Hematopoietic multipotent progenitor cell (in vitro differentiated cells): ENCODE data around the gene AR. TPM values are rescaled to one million over a fixed set of nuclear protein-coding genes. Genes with fewer than 3 reads are reported as not detected.

Source experiments
- DNase-seq, 3 donors: peaks; one replicate each; pipeline ENCODE4 v3.0.0-alpha.2; 2011 to 2015; ENCODE audit warnings: low read depth in 2 of 3, low spot score in 2 of 3
- total RNA-seq: library from RNA; depleted of rRNA; stranded (reverse); fragments of >200 nt; gene quantifications from one replicate; pipeline ENCODE4 v1.2.3, GENCODE V29; 2012

AR gene
- total RNA-seq, 1 donor = 8.6 TPM

DNA sequence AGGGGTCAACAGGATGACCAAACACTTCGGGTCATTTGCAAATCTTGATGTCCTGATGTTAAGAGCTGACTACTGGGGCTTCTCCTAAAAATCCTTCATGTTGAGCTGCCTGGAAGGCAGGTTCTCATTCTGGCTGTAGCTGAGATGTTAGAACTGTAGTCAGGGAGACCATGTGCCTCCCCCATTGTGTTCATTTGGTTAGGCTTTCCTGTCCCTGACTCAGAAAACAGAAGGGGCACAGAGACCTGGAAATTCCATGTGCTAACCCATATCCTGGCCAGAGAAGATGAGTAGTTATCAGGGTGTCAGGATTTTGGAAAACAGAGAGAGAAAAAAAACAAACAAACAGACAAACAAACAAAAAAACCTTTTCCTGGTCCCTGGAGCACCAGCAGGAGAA lies 177.5 kb downstream of the AR start:
- no peak for DNase-seq

DNA sequence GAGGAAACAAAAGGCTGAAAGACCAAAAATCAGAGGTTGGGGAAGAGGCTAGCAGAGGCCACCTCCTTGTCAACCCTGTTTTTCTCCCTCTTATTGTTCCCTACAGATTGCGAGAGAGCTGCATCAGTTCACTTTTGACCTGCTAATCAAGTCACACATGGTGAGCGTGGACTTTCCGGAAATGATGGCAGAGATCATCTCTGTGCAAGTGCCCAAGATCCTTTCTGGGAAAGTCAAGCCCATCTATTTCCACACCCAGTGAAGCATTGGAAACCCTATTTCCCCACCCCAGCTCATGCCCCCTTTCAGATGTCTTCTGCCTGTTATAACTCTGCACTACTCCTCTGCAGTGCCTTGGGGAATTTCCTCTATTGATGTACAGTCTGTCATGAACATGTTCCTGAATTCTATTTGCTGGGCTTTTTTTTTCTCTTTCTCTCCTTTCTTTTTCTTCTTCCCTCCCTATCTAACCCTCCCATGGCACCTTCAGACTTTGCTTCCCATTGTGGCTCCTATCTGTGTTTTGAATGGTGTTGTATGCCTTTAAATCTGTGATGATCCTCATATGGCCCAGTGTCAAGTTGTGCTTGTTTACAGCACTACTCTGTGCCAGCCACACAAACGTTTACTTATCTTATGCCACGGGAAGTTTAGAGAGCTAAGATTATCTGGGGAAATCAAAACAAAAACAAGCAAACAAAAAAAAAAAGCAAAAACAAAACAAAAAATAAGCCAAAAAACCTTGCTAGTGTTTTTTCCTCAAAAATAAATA lies 179.9 kb downstream of the AR start:
- DNase-seq = no peak

DNA sequence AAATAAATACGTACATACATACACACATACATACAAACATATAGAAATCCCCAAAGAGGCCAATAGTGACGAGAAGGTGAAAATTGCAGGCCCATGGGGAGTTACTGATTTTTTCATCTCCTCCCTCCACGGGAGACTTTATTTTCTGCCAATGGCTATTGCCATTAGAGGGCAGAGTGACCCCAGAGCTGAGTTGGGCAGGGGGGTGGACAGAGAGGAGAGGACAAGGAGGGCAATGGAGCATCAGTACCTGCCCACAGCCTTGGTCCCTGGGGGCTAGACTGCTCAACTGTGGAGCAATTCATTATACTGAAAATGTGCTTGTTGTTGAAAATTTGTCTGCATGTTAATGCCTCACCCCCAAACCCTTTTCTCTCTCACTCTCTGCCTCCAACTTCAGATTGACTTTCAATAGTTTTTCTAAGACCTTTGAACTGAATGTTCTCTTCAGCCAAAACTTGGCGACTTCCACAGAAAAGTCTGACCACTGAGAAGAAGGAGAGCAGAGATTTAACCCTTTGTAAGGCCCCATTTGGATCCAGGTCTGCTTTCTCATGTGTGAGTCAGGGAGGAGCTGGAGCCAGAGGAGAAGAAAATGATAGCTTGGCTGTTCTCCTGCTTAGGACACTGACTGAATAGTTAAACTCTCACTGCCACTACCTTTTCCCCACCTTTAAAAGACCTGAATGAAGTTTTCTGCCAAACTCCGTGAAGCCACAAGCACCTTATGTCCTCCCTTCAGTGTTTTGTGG lies 180.7 kb downstream of the AR start:
- DNase-seq = no peak

DNA sequence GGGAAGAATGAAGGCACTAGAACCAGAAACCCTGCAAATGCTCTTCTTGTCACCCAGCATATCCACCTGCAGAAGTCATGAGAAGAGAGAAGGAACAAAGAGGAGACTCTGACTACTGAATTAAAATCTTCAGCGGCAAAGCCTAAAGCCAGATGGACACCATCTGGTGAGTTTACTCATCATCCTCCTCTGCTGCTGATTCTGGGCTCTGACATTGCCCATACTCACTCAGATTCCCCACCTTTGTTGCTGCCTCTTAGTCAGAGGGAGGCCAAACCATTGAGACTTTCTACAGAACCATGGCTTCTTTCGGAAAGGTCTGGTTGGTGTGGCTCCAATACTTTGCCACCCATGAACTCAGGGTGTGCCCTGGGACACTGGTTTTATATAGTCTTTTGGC lies 181.7 kb downstream of the AR start:
- DNase-seq = no peak

- no peak for DNase-seq
These were observed 182.2 kb downstream of the AR start for GRCh38 chrX:67726018-67726417.

DNA sequence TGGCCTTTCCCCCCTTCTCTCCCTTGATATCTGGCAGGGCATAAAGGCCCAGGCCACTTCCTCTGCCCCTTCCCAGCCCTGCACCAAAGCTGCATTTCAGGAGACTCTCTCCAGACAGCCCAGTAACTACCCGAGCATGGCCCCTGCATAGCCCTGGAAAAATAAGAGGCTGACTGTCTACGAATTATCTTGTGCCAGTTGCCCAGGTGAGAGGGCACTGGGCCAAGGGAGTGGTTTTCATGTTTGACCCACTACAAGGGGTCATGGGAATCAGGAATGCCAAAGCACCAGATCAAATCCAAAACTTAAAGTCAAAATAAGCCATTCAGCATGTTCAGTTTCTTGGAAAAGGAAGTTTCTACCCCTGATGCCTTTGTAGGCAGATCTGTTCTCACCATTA lies 183.8 kb downstream of the AR start:
- no peak for DNase-seq

DNA sequence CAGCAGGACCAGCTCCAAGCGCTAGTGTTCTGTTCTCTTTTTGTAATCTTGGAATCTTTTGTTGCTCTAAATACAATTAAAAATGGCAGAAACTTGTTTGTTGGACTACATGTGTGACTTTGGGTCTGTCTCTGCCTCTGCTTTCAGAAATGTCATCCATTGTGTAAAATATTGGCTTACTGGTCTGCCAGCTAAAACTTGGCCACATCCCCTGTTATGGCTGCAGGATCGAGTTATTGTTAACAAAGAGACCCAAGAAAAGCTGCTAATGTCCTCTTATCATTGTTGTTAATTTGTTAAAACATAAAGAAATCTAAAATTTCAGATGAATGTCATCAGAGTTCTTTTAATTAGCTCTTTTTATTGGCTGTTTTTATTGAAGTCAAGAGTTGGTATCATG lies 186.5 kb downstream of the AR start:
- no peak for DNase-seq

GRCh38 chrX:67731061-67731460 lies 187.2 kb downstream of the AR start:
- DNase-seq = no peak

- no peak for DNase-seq
These were observed 189.0 kb downstream of the AR start for GRCh38 chrX:67732864-67733263.

DNA sequence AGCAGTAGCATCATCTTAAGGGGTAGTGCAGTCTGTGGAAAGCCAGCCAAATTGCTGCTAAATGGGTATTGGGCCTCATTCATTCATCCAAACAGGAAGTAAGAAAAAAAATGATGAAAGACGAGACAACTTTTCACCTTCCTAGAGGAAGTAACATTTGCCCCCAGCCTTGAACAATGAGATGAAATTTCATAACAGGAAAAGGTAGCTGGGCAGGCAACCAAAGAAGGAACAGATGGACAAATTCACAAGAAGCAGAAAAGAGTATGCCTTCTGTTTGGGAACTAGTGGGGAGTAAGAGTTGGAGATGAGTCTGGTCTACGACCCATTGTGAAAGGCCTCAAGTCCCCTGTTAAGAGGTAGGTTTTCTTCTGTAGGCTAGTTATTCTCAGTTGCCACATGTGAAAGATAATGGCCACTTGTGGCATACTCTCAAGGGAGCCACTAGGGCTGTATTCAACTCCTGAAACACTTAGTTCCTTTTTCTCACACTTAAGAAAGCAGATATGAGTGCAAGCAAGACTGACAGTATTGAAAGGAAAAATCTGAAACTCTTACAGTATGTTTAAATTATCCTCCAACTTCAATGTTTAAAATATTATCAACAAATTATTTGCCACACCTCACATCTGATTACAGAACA lies 190.4 kb downstream of the AR start:
- no peak for DNase-seq

DNA sequence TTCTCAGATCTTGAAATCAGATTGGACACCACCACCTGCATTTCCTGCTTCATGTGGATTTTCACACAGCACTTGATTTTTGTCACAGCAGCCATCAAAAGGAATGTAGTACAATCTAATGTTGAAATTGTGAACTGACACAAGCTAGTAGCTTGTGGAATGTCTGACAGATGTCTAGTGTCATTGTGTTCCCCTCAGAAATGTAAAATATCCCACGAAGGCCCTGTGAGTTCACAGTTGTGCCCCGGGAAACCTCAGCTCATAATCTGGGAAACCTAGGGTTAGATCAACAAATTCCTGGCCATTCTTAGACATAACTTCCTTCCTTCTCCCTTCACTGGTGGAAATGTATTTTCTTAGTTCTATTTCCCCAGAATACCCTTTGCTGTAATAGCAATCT lies 205.7 kb downstream of the AR start:
- no peak for DNase-seq

- no peak for DNase-seq
These were observed 206.9 kb downstream of the AR start for GRCh38 chrX:67750694-67751093.

GRCh38 chrX:67759018-67759417 lies 215.2 kb downstream of the AR start:
- no peak for DNase-seq

DNA sequence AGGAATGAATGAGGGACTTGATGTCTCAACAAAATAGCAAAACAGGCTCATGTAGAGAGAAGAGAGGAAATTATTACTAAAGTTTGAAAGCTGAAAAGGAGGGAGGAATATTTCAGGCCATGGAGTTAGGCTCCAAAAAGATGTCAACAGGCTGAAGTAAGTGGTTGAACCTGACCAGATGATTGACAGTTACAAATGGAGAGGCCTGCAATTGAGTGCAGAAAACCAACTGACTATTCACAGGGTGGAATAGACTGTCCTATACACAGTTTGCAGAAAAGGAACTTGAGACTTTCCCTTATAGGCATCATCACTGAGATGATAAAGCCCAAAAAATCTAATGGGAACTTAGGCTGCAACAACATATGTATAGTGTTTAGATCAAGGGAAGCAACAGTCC lies 233.3 kb downstream of the AR start:
- DNase-seq = no peak

DNA sequence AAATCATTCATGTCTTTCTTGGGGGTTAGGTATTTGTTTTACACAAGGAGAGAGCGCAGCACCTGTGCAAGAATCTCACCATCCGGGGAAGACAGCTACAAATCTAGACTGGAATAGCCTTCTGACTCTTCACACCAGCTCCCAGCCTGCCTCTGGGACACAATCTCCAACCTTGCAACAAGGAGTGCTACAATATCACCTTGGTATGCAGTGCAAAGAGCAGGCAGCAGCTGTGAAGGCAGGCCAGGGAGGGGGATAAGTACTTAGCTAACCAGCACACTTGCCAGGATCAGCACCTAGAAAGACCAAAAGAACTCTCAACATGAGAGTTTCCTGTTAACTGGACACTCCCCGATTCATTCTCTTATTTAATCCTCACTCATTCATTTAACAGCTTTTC lies 235.3 kb downstream of the AR start:
- no peak for DNase-seq
